HCT116 (cell line): ENCODE data around the gene NT5C1A. TPM values are rescaled to one million over a fixed set of nuclear protein-coding genes. Genes with fewer than 3 reads are reported as not detected.

Experiments used
- ATAC-seq: fragments of 200-7000 bp; cut with Tn5 transposase; 2 replicates; pipeline ENCODE4 v1.9.1; 2020; ENCODE audit warnings: mild to moderate bottlenecking, moderate library complexity
- BruUV-seq: library from RNA; stranded (reverse); fragments of 400-500 nt; replicated peaks from 2 replicates; lab custom pipeline; 2021; lab: Mats Ljungman, UMichigan
- CTCF ChIA-PET: fragments of 300-600 bp; sonication (Branson Sonifier 250); formaldehyde crosslinking; loops from one replicate; lab custom pipeline; 2021; ENCODE audit warnings: antibody characterized with exemption; lab: Charles Lee
- POLR2A ChIA-PET: fragments of 300-600, 350-600 bp; sonication (Branson Sonifier 250); formaldehyde crosslinking; loops from one replicate; lab custom pipeline; 2021; ENCODE audit warnings: antibody characterized with exemption; lab: Charles Lee
- RAD21 ChIA-PET, 2 experiments: fragments of 300-600 bp; sonication (Branson Sonifier 250); formaldehyde crosslinking; loops; one replicate each; lab custom pipeline; 2023; ENCODE audit warnings: low total read pairs in 2 of 2; ENCODE audit not compliant: uncharacterized antibody in 2 of 2, unreplicated experiment in 2 of 2, low non-redundant PET in 1 of 2; lab: Charles Lee
- DNase-seq: peaks from one replicate; pipeline ENCODE4 v3.0.0-alpha.2; 2010; ENCODE audit warnings: low read depth, low spot score
- H2AFZ ChIP-seq: fragments of 200-600 bp; shearing (Covaris generic), sonication (generic); 2 replicates; pipeline ENCODE4 v1.6.1; 2017; ENCODE audit warnings: low read depth, mixed run types, mixed read lengths, antibody characterized with exemption, low read length; ENCODE audit not compliant: poor library complexity, severe bottlenecking
- H3K27ac ChIP-seq: 2 replicates; pipeline ENCODE4 v1.5.1; 2012; ENCODE audit warnings: low read depth, low read length
- H3K27me3 ChIP-seq: fragments of 200-600 bp; sonication (generic); 2 replicates; pipeline ENCODE4 v1.6.1; 2016; ENCODE audit warnings: mixed run types, low read length, mixed read lengths; ENCODE audit not compliant: insufficient read depth
- H3K36me3 ChIP-seq, 2 experiments: fragments of 200-500 bp in 1 of 2; fragments of 200-600 bp in 1 of 2; sonication (Bioruptor generic) in 1 of 2; sonication (generic) in 1 of 2; 2 replicates each; pipeline versions ENCODE4 v1.5.1 to v1.6.1; 2014 to 2016; ENCODE audit warnings: low read length in 2 of 2, inconsistent platforms in 1 of 2, mixed read lengths in 1 of 2, mixed run types in 1 of 2; ENCODE audit not compliant: insufficient read depth in 2 of 2, control insufficient read depth in 1 of 2
- H3K4me1 ChIP-seq, 2 experiments: fragments of 200-600 bp in 1 of 2; sonication (generic) in 1 of 2; 2 replicates each; pipeline versions ENCODE4 v1.5.1 to v1.6.1; 2012 to 2017; ENCODE audit warnings: low read length in 2 of 2, inconsistent platforms in 1 of 2, mild to moderate bottlenecking in 1 of 2, mixed read lengths in 1 of 2, mixed run types in 1 of 2, moderate library complexity in 1 of 2; ENCODE audit not compliant: insufficient read depth in 2 of 2, control insufficient read depth in 1 of 2
- H3K4me2 ChIP-seq: fragments of 200-600 bp; sonication (generic); 2 replicates; pipeline ENCODE4 v1.6.1; 2017; ENCODE audit warnings: mixed run types, low read length, mixed read lengths
- H3K4me3 ChIP-seq, 2 experiments: fragments of 200-600 bp in 1 of 2; sonication (generic) in 1 of 2; replicated peaks in 1 of 2; 2 replicates each; pipeline ENCODE4 v1.5.1; 2011 to 2016; ENCODE audit warnings: low read length in 2 of 2, control low read depth in 1 of 2, low read depth in 1 of 2, mild to moderate bottlenecking in 1 of 2, mixed read lengths in 1 of 2, mixed run types in 1 of 2
- H3K79me2 ChIP-seq: fragments of 200-600 bp; sonication (generic); 2 replicates; pipeline ENCODE4 v1.6.1; 2017; ENCODE audit warnings: mild to moderate bottlenecking, mixed run types, low read length, moderate library complexity, mixed read lengths; ENCODE audit not compliant: insufficient read depth
- H3K9ac ChIP-seq: fragments of 200-600 bp; sonication (generic); 2 replicates; pipeline ENCODE4 v1.6.1; 2016; ENCODE audit warnings: low read length, mixed read lengths
- H3K9me2 ChIP-seq: fragments of 200-600 bp; sonication (generic), shearing (Covaris generic); 2 replicates; pipeline ENCODE4 v1.6.1; 2017; ENCODE audit warnings: mixed run types, mild to moderate bottlenecking, moderate library complexity; ENCODE audit not compliant: insufficient read depth
- H3K9me3 ChIP-seq, 2 experiments: fragments of 200-500 bp in 1 of 2; fragments of 200-600 bp in 1 of 2; sonication (Bioruptor generic) in 1 of 2; sonication (generic) in 1 of 2; 2 replicates each; pipeline ENCODE4 v1.6.1; 2014 to 2017; ENCODE audit warnings: low read length in 2 of 2, mixed read lengths in 2 of 2, inconsistent platforms in 1 of 2, low read depth in 1 of 2, mild to moderate bottlenecking in 1 of 2, mixed run types in 1 of 2, moderate library complexity in 1 of 2; ENCODE audit not compliant: control insufficient read depth in 1 of 2, insufficient read depth in 1 of 2
- H4K20me1 ChIP-seq: fragments of 200-600 bp; sonication (generic), shearing (Covaris generic); 2 replicates; pipeline ENCODE4 v1.6.1; 2017; ENCODE audit warnings: mixed run types, mild to moderate bottlenecking, moderate library complexity; ENCODE audit not compliant: insufficient read depth
- ATF3 ChIP-seq: IDR thresholded peaks from 2 replicates; pipeline ENCODE4 v1.6.1; 2012
- CBX3 ChIP-seq: IDR thresholded peaks from 2 replicates; pipeline ENCODE4 v1.6.1; 2012; ENCODE audit warnings: low read depth
- CTCF ChIP-seq, 3 experiments: fragments of 200-600 bp in 1 of 3; sonication (generic) in 1 of 3; IDR thresholded peaks in 2 of 3; conservative IDR thresholded peaks in 1 of 3; 2 replicates each; pipeline ENCODE4 v1.5.1; 2012 to 2017; ENCODE audit warnings: low read depth in 2 of 3, low read length in 2 of 3, antibody characterized with exemption in 1 of 3, borderline replicate concordance in 1 of 3, control low read depth in 1 of 3, mild to moderate bottlenecking in 1 of 3, mixed read lengths in 1 of 3, mixed run types in 1 of 3, moderate library complexity in 1 of 3; ENCODE audit not compliant: insufficient read depth in 1 of 3
- EGR1 ChIP-seq: IDR thresholded peaks from 2 replicates; pipeline ENCODE4 v1.6.1; 2012; ENCODE audit warnings: low read depth
- ELF1 ChIP-seq: IDR thresholded peaks from 2 replicates; pipeline ENCODE4 v1.6.1; 2012; ENCODE audit warnings: low read depth, borderline replicate concordance
- EZH2 ChIP-seq: fragments of 200-600 bp; sonication (generic); IDR thresholded peaks from 2 replicates; pipeline ENCODE4 v1.6.1; 2017; ENCODE audit warnings: antibody characterized with exemption, mixed run types
- EZH2phosphoT487 ChIP-seq: fragments of 200-600 bp; IDR thresholded peaks from 2 replicates; pipeline ENCODE4 v1.6.1; 2018; ENCODE audit warnings: antibody characterized with exemption, borderline replicate concordance
- FOSL1 ChIP-seq: IDR thresholded peaks from 2 replicates; pipeline ENCODE4 v1.6.1; 2012; ENCODE audit warnings: low read depth
- JUND ChIP-seq: IDR thresholded peaks from 2 replicates; pipeline ENCODE4 v1.6.1; 2012
- POLR2A ChIP-seq: IDR thresholded peaks from 2 replicates; pipeline ENCODE4 v1.7.0; 2011; ENCODE audit warnings: borderline replicate concordance; ENCODE audit not compliant: insufficient read depth, insufficient read length; ENCODE audit errors: extremely low read depth
- POLR2AphosphoS5 ChIP-seq: IDR thresholded peaks from 2 replicates; pipeline ENCODE4 v1.6.1; 2011; ENCODE audit warnings: mild to moderate bottlenecking, low read depth, low read length, moderate library complexity
- SP1 ChIP-seq: IDR thresholded peaks from 2 replicates; pipeline ENCODE4 v1.6.1; 2012; ENCODE audit warnings: low read depth
- SRF ChIP-seq: IDR thresholded peaks from 2 replicates; pipeline ENCODE4 v1.6.1; 2012; ENCODE audit warnings: low read depth
- ZFX ChIP-seq: fragments of 450-650 bp; IDR thresholded peaks from 2 replicates; pipeline ENCODE4 v1.6.1; 2017
- ZNF274 ChIP-seq: fragments of 200-500 bp; sonication (Bioruptor generic); IDR thresholded peaks from 2 replicates; pipeline ENCODE4 v1.6.1; 2014; ENCODE audit warnings: mild to moderate bottlenecking, low read depth, low read length, inconsistent platforms
- intact Hi-C: fragments of 100-400 bp; cut with micrococcal nuclease; formaldehyde crosslinking; loops from 2 replicates; pipeline ENCODE4 v1.10.0; 2022
- total RNA-seq: library from RNA; stranded (reverse); gene quantifications from one replicate; pipeline ENCODE4 v1.2.1, GENCODE V29; 2021; ENCODE audit not compliant: unreplicated experiment

Gene NT5C1A
- total RNA-seq, 1 experiment from 2014 or later: not detected

- H3K4me2 ChIP-seq: no peak overlapping the region
- no peaks in the 10 kb centered on the region for H4K20me1 ChIP-seq
- H3K9ac ChIP-seq: no peak overlapping the region
- CTCF ChIA-PET: interaction anchor here (1.6 to 5.6 kb wide), 3 partner anchors 14 to 49 kb away, joined by 4 to 38 read pairs (median 5); no protein-coding TSS in a partner anchor
- no TSS peak for BruUV-seq
- peaks cover 0 to under 1% of the 10 kb centered on the region in 2 experiments; a peak in 1 of 4 replicates for H3K4me1 ChIP-seq
- no peak overlapping the region for H3K27ac ChIP-seq
- no peaks in the 10 kb centered on the region for H3K36me3 ChIP-seq
- H3K79me2 ChIP-seq: no peaks in the 10 kb centered on the region
- ATAC-seq (no peak), DNase-seq (no peak)
- intact Hi-C loops: no loop called here
- no peaks in the 10 kb centered on the region for H3K9me3 ChIP-seq
- TF ChIP-seq CTCF (IDR thresholded peaks at IDR 0.05 in 2 of 3, conservative IDR thresholded peaks at IDR 0.05 in 1 of 3; ENCODE audit: borderline replicate concordance in 1 of 3, insufficient read depth in 1 of 3, low read depth in 2 of 3, low read length in 2 of 3): no peak
- TF ChIP-seq CBX3: no peak
- no peak for TF ChIP-seq ELF1
- TF ChIP-seq ZFX: no peak
- TF ChIP-seq SP1: no peak
- no peak for TF ChIP-seq EGR1
- TF ChIP-seq POLR2AphosphoS5: no peak
- TF ChIP-seq FOSL1: no peak
- no peak for TF ChIP-seq EZH2phosphoT487
- no peak for TF ChIP-seq EZH2
- TF ChIP-seq JUND: no peak
- TF ChIP-seq POLR2A: no peak
- TF ChIP-seq SRF: no peak
- no peak for TF ChIP-seq ATF3
- TF ChIP-seq ZNF274: no peak
- no peaks in the 10 kb centered on the region for H3K27me3 ChIP-seq
- RAD21 ChIA-PET: no interaction called here
- no peak overlapping the region for H2AFZ ChIP-seq
- H3K4me3 ChIP-seq: no peak overlapping the region
- no peaks in the 10 kb centered on the region for H3K9me2 ChIP-seq
- POLR2A ChIA-PET: interaction anchor here (0.9 kb wide), 1 partner anchor 65 kb away, joined by 4 read pairs; no protein-coding TSS in a partner anchor
Observed at GRCh38 chr1:39671433-39671792, 494 bp downstream of the NT5C1A start.
